ENCODE measurements around the gene DIP2C.

DNA sequence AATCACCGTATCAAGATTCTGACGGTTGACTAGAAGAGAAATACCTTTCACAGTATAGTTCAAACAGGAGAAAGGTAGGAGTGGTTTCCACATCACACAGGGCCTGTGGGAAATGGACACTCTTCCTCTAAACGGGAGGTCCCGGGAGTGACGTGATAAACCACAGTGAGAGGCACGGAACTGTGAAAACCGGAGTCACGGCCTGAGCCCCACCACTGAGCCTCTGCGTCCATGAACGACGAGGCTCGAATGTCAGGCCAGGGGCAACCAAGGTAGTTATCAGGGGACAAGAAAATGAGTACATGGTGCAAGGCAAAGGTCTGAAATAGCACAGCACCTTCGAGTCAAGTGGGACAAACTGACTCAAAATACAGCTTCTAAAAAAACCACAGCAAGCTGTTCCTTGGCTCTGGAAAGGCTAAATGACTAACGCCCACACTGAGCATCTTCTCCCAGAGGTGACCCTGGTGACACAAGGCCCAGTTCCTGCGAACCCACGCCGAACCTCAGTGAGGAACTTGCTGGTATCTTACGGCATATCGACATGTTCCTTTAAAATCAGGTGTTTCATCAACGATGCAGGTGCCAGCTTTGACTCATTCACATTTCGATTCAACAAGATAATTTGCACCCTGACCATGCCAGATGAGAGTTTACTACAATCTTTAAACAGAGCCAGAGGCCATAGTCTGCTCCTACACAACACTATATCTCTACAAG is 99.3 kb downstream of the DIP2C start:
- TF ChIP-seq, protein P1, sequence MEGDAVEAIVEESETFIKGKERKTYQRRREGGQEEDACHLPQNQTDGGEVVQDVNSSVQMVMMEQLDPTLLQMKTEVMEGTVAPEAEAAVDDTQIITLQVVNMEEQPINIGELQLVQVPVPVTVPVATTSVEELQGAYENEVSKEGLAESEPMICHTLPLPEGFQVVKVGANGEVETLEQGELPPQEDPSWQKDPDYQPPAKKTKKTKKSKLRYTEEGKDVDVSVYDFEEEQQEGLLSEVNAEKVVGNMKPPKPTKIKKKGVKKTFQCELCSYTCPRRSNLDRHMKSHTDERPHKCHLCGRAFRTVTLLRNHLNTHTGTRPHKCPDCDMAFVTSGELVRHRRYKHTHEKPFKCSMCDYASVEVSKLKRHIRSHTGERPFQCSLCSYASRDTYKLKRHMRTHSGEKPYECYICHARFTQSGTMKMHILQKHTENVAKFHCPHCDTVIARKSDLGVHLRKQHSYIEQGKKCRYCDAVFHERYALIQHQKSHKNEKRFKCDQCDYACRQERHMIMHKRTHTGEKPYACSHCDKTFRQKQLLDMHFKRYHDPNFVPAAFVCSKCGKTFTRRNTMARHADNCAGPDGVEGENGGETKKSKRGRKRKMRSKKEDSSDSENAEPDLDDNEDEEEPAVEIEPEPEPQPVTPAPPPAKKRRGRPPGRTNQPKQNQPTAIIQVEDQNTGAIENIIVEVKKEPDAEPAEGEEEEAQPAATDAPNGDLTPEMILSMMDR (IDR thresholded peaks at IDR 0.05) = no peak
- TF ChIP-seq NR2C2 (CRISPR knock-in tag; IDR thresholded peaks at IDR 0.05) = no peak
- TF ChIP-seq, protein P2, sequence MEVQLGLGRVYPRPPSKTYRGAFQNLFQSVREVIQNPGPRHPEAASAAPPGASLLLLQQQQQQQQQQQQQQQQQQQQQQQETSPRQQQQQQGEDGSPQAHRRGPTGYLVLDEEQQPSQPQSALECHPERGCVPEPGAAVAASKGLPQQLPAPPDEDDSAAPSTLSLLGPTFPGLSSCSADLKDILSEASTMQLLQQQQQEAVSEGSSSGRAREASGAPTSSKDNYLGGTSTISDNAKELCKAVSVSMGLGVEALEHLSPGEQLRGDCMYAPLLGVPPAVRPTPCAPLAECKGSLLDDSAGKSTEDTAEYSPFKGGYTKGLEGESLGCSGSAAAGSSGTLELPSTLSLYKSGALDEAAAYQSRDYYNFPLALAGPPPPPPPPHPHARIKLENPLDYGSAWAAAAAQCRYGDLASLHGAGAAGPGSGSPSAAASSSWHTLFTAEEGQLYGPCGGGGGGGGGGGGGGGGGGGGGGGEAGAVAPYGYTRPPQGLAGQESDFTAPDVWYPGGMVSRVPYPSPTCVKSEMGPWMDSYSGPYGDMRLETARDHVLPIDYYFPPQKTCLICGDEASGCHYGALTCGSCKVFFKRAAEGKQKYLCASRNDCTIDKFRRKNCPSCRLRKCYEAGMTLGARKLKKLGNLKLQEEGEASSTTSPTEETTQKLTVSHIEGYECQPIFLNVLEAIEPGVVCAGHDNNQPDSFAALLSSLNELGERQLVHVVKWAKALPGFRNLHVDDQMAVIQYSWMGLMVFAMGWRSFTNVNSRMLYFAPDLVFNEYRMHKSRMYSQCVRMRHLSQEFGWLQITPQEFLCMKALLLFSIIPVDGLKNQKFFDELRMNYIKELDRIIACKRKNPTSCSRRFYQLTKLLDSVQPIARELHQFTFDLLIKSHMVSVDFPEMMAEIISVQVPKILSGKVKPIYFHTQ (CRISPR knock-in tag; IDR thresholded peaks at IDR 0.05) = no peak

Data from WTC11 (cell line).